B cell (primary cell): ENCODE results near the gene CHTF18. TPM values are rescaled to one million over a fixed set of nuclear protein-coding genes. Genes with fewer than 3 reads are reported as not detected.

Source experiments
- ATAC-seq: fragments of 200-7000 bp; cut with Tn5 transposase; one replicate; pipeline ENCODE4 v1.10.0; 2021; ENCODE audit warnings: low read depth, mild to moderate bottlenecking, moderate number of reproducible peaks, moderate library complexity
- CTCF ChIA-PET: fragments of 350-600 bp; sonication (Branson Sonifier 250); formaldehyde crosslinking; loops from one replicate; lab custom pipeline; 2021; ENCODE audit warnings: antibody characterized with exemption, inconsistent platforms; lab: Charles Lee
- POLR2A ChIA-PET: fragments of 350-600 bp; sonication (Branson Sonifier 250); formaldehyde crosslinking; loops from one replicate; lab custom pipeline; 2021; ENCODE audit warnings: antibody characterized with exemption; lab: Charles Lee
- DNase-seq: peaks from one replicate; pipeline ENCODE4 v3.0.0; 2013
- H2AFZ ChIP-seq: 2 replicates; pipeline ENCODE4 v1.6.1; 2012; ENCODE audit warnings: mild to moderate bottlenecking, low read depth, low read length; ENCODE audit not compliant: insufficient read depth, poor library complexity, severe bottlenecking
- H3K27ac ChIP-seq, 2 donors: 1 replicate in 1 of 2; 2 replicates in 1 of 2; pipeline ENCODE4 v1.5.1; 2012 to 2013; ENCODE audit warnings: low read length in 2 of 2, mild to moderate bottlenecking in 2 of 2, moderate library complexity in 1 of 2
- H3K27me3 ChIP-seq, 4 experiments: fragments of 200-600 bp in 1 of 4; sonication (generic) in 1 of 4; replicated peaks in 1 of 4; 1 replicate in 2 of 4; 2 replicates in 2 of 4; pipeline versions ENCODE4 v1.6.1 to v1.7.0; 2013 to 2016; ENCODE audit warnings: low read length in 3 of 4, mild to moderate bottlenecking in 2 of 4, mixed read lengths in 1 of 4, moderate library complexity in 1 of 4; ENCODE audit not compliant: insufficient read depth in 4 of 4, control insufficient read depth in 3 of 4; ENCODE audit errors: control extremely low read depth in 1 of 4
- H3K36me3 ChIP-seq, 2 experiments: replicated peaks in 1 of 2; 1 replicate in 1 of 2; 2 replicates in 1 of 2; pipeline versions ENCODE4 v1.6.1 to v1.7.1; 2013; ENCODE audit warnings: low read length in 1 of 2; ENCODE audit not compliant: insufficient read depth in 2 of 2, control insufficient read depth in 1 of 2; ENCODE audit errors: control extremely low read depth in 1 of 2, extremely low read depth in 1 of 2
- H3K4me1 ChIP-seq, 2 donors: fragments of 200-600 bp in 1 of 2; sonication (generic) in 1 of 2; 1 replicate in 1 of 2; 2 replicates in 1 of 2; pipeline versions ENCODE4 v1.5.1 to v1.6.1; 2013 to 2017; ENCODE audit warnings: low read length in 2 of 2; ENCODE audit not compliant: control insufficient read depth in 2 of 2, insufficient read depth in 2 of 2
- H3K4me2 ChIP-seq: replicated peaks from 2 replicates; pipeline ENCODE3; 2012; ENCODE audit warnings: mild to moderate bottlenecking, low read depth, low read length; ENCODE audit not compliant: poor library complexity, severe bottlenecking
- H3K4me3 ChIP-seq, 5 experiments: fragments of 200-600 bp in 1 of 5; sonication (generic) in 1 of 5; 1 replicate in 3 of 5; 2 replicates in 2 of 5; pipeline versions ENCODE4 v1.5.1 to v1.7.0; 2011 to 2016; ENCODE audit warnings: low read length in 4 of 5, mild to moderate bottlenecking in 4 of 5, low read depth in 2 of 5, control low read depth in 1 of 5, moderate library complexity in 1 of 5; ENCODE audit not compliant: insufficient read depth in 1 of 5; ENCODE audit errors: control extremely low read depth in 1 of 5, extremely low read depth in 1 of 5
- H3K79me2 ChIP-seq: fragments of 200-600 bp; sonication (generic); one replicate; pipeline ENCODE4 v1.6.0; 2016; ENCODE audit warnings: low read length; ENCODE audit not compliant: control insufficient read depth, insufficient read depth
- H3K9ac ChIP-seq: fragments of 200-600 bp; sonication (generic); 2 replicates; pipeline ENCODE4 v1.6.1; 2017; ENCODE audit warnings: mild to moderate bottlenecking, low read length, moderate library complexity
- H3K9me3 ChIP-seq, 3 donors: one replicate each; pipeline versions ENCODE4 v1.6.1 to v1.7.1; 2013; ENCODE audit warnings: low read length in 2 of 3; ENCODE audit not compliant: control insufficient read depth in 2 of 3, insufficient read depth in 1 of 3; ENCODE audit errors: control extremely low read depth in 1 of 3
- H4K20me1 ChIP-seq: 2 replicates; pipeline ENCODE4 v1.6.0; 2012; ENCODE audit warnings: mild to moderate bottlenecking, low read length; ENCODE audit not compliant: insufficient read depth, control insufficient read depth, poor library complexity, severe bottlenecking
- H3K27ac Mint-ChIP-seq: one replicate; pipeline ENCODE4 v1.8.0; 2021; ENCODE audit warnings: mixed read lengths
- H3K27me3 Mint-ChIP-seq: one replicate; pipeline ENCODE4 v1.8.0; 2021; ENCODE audit warnings: mixed read lengths
- H3K4me1 Mint-ChIP-seq: one replicate; pipeline ENCODE4 v1.8.0; 2021; ENCODE audit warnings: mixed read lengths
- H3K4me3 Mint-ChIP-seq: one replicate; pipeline ENCODE4 v1.8.0; 2021; ENCODE audit warnings: mixed read lengths
- H3K9me3 Mint-ChIP-seq: one replicate; pipeline ENCODE4 v1.8.0; 2022; ENCODE audit warnings: mixed read lengths; ENCODE audit not compliant: insufficient read depth
- CTCF ChIP-seq: fragments of 200-600 bp; IDR thresholded peaks from one replicate; pipeline ENCODE4 v1.8.0; 2022; ENCODE audit warnings: antibody characterized with exemption, mild to moderate bottlenecking
- EZH2 ChIP-seq: IDR thresholded peaks from 2 replicates; pipeline ENCODE4 v1.6.1; 2012; ENCODE audit warnings: borderline replicate concordance, low read depth, mild to moderate bottlenecking, moderate library complexity, low read length; ENCODE audit not compliant: insufficient read depth, poor library complexity, severe bottlenecking
- WGBS: methylation state at CpG from one replicate; pipeline ENCODE4 v1.1.5; 2013; ENCODE audit warnings: missing lambda C conversion rate; ENCODE audit not compliant: insufficient coverage; 5-methylcytosine and 5-hydroxymethylcytosine counted together
- intact Hi-C: fragments of 100-400 bp; cut with micrococcal nuclease; formaldehyde crosslinking; loops from one replicate; pipeline ENCODE4 v1.10.0; 2022
- polyA plus RNA-seq: library from polyadenylated mRNA; depleted of rRNA; stranded (reverse); fragments of >200 nt; gene quantifications from 2 replicates; pipeline ENCODE4 v1.2.3, GENCODE V29; 2012
- total RNA-seq, 2 donors: library from RNA; stranded (reverse); fragments of 120-200 nt in 1 of 2; gene quantifications; 1 replicate in 1 of 2; 2 replicates in 1 of 2; pipeline versions ENCODE4 v1.2.3 to v1.2.4, GENCODE V29; 2013 to 2022

The CHTF18 gene
- total and polyA plus RNA-seq, 2 donors (not counting 1 experiment from before 2014, with no cell fraction given), result 72.3 to 76.1 TPM

GRCh38 chr16:844638-845350 lies 56.4 kb downstream of the CHTF18 start:
- Histone ChIP-seq H3K27me3 (no peaks in the 10 kb centered on the region), H3K9me3 (peaks cover 0 to 22% (median 0%) of the 10 kb centered on the region in 3 donors), H3K79me2 (no peaks in the 10 kb centered on the region), H3K27ac (no peak overlapping the region), H4K20me1 (no peaks in the 10 kb centered on the region), H3K4me2 (no peak overlapping the region), H3K4me1 (no peaks in the 10 kb centered on the region), H3K4me3 (no peak overlapping the region), H3K9ac (no peak overlapping the region), H2AFZ (no peak overlapping the region), H3K36me3 (no peaks in the 10 kb centered on the region)
- H3K27ac Mint-ChIP-seq, result no peak overlapping the region
- no peak overlapping the region for H3K4me3 Mint-ChIP-seq
- no peak for ATAC-seq
- intact Hi-C loops, result no loop called here
- POLR2A ChIA-PET, result interaction anchor here (0.6 kb wide), 1 partner anchor 25 kb away, joined by 4 read pairs; no protein-coding TSS in a partner anchor
- H3K4me1 Mint-ChIP-seq, result no peaks in the 10 kb centered on the region
- no peak for DNase-seq
- H3K9me3 Mint-ChIP-seq, result no peaks in the 10 kb centered on the region
- WGBS, result 94% methylated on average over 48 of the region's 48 CpGs
- TF ChIP-seq EZH2, result no peak
- no peak for TF ChIP-seq CTCF
- H3K27me3 Mint-ChIP-seq, result no peaks in the 10 kb centered on the region
- CTCF ChIA-PET, result no interaction called here

GRCh38 chr16:845351-845745 lies 56.9 kb downstream of the CHTF18 start:
- Histone ChIP-seq H3K27ac (no peak overlapping the region), H4K20me1 (no peaks in the 10 kb centered on the region), H3K4me1 (no peaks in the 10 kb centered on the region), H3K4me2 (no peak overlapping the region), H3K27me3 (no peaks in the 10 kb centered on the region), H3K4me3 (no peak overlapping the region), H2AFZ (no peak overlapping the region), H3K36me3 (no peaks in the 10 kb centered on the region), H3K9me3 (peaks cover 0 to 26% (median 0%) of the 10 kb centered on the region in 3 donors), H3K79me2 (no peaks in the 10 kb centered on the region), H3K9ac (no peak overlapping the region)
- 69% methylated on average over 25 of the region's 26 CpGs for WGBS
- Mint-ChIP-seq H3K4me3 (no peak overlapping the region), H3K9me3 (no peaks in the 10 kb centered on the region), H3K27me3 (no peaks in the 10 kb centered on the region), H3K27ac (no peak overlapping the region), H3K4me1 (no peaks in the 10 kb centered on the region)
- TF ChIP-seq EZH2, result no peak
- TF ChIP-seq CTCF, result no peak
- ChIA-PET CTCF (no interaction called here), POLR2A (interaction anchor here (0.6 kb wide), 1 partner anchor 25 kb away, joined by 4 read pairs; no protein-coding TSS in a partner anchor)
- ATAC-seq, result no peak
- intact Hi-C loops, result no loop called here
- no peak for DNase-seq
